GM20000 (cell line): Measurements from ENCODE around the gene CAST.

ENCODE experiments used
- DNase-seq: peaks from one replicate; pipeline ENCODE4 v3.0.0; 2012; ENCODE audit warnings: low spot score
- CTCF ChIP-seq: IDR thresholded peaks from 2 replicates; pipeline ENCODE4 v1.5.1; 2012; ENCODE audit warnings: mild to moderate bottlenecking, control low read depth; ENCODE audit errors: extremely low read depth, missing control alignments

The CAST gene

DNA sequence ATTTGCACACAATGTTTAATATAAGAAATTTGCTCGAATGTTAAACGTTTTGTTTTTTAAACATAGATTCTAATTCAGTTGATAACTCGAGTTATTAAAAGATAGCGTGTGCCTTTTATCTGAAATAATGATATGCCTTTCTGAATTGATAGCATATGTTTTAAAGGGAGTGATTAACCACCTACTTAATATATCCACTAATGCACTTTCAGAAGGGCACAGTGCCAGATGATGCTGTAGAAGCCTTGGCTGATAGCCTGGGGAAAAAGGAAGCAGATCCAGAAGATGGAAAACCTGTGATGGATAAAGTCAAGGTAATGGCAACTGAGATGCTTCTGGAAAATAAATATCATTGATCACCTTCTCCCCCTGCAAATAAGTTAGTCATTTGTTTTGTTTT is 91.7 kb downstream of the CAST start:
- TF ChIP-seq CTCF: no peak
- no peak for DNase-seq

DNA sequence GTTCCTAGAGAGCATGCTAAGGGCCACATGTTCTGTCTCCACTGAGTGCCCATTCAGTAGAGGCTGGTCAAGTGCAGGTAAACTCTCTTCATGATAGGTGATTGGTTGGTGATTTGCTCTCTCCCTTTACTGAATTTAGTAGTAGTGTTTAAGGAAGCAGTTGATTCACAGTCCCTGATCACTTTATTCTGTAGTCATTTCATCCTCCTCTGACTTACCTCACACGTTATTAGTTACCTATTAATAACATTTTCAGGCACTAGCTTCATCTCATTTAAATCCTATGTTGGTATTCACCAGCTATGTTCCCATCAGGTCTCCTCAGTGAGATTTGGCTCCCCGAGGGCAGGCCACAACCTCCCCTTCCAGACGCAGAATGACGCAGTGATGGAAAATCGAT is 93.7 kb downstream of the CAST start:
- TF ChIP-seq CTCF: no peak
- no peak for DNase-seq

GRCh38 chr5:96756985-96757384 is 94.8 kb downstream of the CAST start:
- no peak for DNase-seq
- TF ChIP-seq CTCF: no peak

- no peak for DNase-seq
- no peak for TF ChIP-seq CTCF
These were observed 96.4 kb downstream of the CAST start for GRCh38 chr5:96758621-96759020.

DNA sequence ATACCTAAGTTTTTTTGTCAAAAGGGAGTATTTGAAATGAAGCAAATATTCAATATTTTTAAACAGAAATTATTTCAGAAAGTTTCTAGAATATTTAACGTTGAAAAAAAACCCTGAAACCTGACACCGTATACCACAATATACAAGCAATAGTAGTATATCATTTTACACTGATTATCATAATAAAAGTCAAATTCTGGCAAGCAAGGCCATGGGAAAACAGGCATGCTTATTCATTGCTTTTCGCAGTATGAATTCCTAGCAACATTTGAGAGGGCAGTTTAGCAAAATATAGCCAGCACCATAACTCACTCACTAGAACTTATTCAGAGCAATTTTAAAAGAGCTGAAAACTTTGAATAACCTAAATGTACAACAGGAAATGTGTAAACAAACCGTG is 99.4 kb downstream of the CAST start:
- no peak for DNase-seq
- no peak for TF ChIP-seq CTCF

DNA sequence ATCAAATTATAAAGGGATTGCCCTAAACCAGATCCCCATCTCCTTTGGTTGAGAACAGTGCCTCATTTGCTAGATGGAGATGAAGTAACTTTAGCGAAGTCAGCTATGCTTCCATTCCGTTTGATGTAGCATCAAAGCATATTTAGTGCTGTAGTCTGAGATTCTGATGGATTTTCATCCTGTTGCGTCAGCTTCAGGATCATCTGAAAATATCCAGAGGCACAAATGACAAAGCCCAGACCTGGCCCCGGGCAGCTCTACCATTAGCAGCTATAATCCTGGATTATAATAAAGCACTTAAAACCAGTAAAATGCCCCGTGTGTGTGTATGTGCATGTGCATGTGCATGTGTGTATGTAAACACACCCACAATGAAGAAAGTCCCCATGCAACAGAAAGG is 100.8 kb downstream of the CAST start:
- TF ChIP-seq CTCF: no peak
- no peak for DNase-seq

DNA sequence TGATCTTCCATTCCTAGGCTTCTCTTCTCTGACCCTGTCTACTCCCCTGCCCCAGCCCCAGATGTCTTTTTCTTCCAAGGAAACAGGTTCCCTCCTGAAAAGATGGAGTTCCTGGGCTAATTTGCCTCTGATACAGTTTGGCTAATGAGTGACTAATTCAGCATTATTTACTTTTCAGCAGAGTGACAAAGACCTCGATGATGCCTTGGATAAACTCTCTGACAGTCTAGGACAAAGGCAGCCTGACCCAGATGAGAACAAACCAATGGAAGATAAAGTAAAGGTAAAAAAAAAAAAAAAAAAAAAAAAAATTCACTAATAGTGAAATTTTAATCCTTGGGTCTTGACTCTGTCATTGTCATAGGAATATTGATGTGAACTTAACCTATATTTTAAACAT is 102.9 kb downstream of the CAST start:
- TF ChIP-seq CTCF: no peak

More for the DNA sequence above, 102.9 kb downstream of the CAST start:
- no peak for DNase-seq
